Renal cortex interstitium (tissue), 11 donors: ENCODE data around the gene ACOT7. TPM values are rescaled to one million over a fixed set of nuclear protein-coding genes. Genes with fewer than 3 reads are reported as not detected.

ENCODE experiments used
- DNase-seq, 11 donors: peaks; one replicate each; pipeline ENCODE4 v3.0.0-alpha.2; 2013; ENCODE audit warnings: low read depth in 9 of 11, low spot score in 4 of 11; ENCODE audit errors: extremely low read depth in 1 of 11
- polyA plus RNA-seq, 3 donors: library from polyadenylated mRNA; unstranded; fragments of 120-200 nt; gene quantifications; one replicate each; pipeline ENCODE4 v1.2.1, GENCODE V29; 2013; ENCODE audit not compliant: insufficient read length in 3 of 3

The ACOT7 gene
- polyA plus RNA-seq, 3 donors = 24.7 to 36.6 (median 34.0) TPM

DNA sequence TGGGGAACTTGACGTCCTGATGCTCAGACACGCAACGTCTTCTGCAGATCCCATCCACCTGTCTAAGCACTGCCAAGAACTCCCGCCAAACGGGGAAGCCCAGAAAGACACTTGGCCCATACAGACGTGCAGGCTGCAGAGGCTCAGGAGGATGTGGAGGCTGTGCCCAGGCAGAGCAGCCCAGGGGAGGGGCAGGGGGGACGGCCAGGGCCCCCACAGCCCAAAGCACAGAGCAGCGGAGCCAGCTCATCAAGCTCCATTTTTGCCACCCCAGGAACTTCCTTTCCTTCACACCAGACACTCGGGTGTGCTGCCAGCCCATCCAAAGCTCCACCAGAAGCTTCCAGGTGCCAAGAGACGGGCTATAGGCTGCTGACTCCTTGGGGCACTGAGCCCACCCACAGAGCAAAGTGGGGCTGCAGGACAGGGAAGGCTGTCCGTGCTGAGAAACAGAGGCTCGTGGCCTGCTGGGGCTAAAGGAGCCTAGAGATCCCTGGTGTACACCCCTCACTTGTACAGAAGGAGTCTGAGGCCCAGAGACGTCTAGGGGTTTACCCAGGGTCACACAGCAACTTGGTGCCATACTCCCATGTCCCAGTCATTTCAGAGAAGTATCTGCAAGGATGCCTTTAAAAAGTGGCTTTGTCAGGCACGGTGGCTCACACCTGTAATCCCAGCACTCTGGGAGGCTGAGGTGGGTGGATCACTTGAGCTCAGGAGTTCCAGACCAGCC lies 59.1 kb downstream of the ACOT7 start:
- no peak for DNase-seq

DNA sequence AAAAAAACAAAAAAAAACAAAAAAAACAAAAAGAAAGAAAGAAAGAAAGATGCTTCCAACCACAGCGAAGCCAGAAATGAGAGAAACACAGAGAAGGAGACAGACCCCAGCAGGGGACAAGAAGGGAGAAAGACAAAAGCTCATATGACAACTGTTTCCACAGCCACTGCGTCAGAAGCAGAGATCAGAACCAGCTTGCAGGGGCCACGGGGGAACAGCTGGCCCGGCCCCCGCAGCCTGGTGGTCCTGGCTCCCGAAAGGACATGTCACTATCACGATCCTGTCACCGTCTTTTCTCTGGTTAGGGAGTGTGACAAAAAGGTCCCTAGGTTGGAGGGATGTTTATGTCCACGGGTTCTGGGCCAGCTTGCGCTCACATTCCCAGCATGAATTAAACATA lies 60.7 kb downstream of the ACOT7 start:
- DNase-seq = no peak

DNA sequence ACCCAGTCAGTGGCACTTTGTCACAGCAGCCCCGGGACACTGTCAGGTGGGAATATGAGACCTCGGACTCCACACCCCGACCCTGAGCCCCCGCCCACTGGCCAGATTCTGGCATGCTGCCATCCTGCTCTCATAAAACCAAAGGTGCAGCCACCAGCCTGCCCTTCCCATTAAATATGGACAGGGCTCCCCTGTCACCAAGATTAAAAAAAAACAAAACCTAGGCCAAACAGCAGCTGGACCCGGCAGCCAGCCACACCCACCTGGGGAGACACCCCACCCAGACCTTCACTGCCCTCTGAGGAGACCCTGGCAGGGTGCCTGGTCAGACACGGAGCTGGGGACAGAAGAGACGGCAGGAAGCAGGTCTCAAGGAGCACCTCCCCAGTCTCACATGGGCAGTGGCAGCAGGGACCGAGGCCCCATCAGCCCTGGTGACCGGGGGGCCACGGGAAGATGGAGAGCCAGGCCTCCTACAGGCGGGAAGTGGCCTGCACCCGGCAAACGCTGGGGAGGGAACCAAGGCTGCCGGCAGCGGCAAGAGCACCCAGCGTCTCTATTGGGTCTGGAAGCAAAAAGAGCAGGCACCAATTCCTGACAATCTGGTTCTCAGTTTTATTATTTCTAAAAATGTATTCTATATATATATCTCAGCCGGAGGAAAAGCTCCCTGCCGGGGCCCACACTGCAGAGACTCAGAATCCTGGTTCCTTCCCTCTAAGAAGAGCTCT lies 61.9 kb downstream of the ACOT7 start:
- no peak for DNase-seq

DNA sequence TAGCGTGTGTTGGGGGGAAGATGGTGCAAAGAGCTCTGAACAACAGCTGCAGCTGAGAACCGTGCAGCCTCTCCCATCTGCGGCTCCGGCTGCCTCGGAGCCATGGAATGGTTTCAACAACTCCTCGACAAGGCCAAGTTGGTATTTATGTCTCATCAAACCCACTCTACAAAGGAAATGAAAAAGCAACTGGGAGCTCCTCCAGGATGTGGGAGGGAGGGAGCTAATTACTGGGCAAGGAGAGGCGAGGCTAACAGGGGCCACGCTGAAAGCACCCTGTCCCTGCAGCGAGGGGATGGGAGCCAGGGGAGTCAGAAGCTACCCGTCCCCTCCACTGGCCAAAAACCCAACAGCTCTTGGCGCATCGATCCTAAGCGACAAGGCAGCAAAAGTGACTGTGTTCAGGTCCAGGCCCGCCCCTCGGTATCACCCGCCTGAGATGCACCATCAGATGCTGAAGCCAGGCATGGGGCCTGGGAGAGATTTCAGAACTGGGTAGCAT lies 63.1 kb downstream of the ACOT7 start:
- no peak for DNase-seq

DNA sequence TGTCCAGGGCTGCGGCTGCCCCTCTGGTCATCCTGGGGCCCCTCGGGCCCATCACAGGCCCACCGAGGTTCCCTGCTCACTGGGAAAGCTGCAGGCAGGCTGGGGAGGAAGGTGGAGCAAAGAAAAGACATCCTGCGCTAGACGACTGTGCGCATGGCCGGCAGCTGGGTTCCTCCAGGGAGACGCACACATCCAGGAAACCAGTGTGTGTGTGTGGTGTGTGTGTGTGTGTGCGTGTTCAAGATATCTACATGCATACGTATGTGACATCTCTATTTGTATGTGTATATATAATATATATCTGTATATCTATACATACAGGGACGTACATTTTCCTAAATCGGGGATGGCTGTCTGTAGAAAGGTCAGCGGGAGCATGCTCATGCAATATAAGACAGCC lies 63.7 kb downstream of the ACOT7 start:
- DNase-seq = peak in 1 of 11 donors; percentile 48

DNA sequence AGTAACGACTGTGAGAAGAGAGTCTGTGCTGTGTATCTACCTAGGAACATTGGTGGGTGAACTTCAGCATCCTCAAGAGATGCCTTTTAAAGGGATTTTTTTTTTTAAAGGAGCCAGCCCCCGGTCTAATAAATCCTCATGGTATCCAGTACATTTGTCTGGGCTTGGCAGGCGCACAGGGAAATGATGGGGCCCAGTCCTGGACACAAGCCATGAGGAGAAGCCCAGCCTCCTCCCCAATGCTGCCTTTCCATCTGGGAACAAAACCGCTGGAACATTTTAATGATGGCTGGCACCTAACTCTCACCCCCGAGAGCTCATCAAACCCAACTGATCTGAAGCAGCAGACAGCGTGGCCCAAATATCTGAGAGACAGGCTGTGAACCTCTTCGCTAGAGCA lies 64.2 kb downstream of the ACOT7 start:
- DNase-seq = no peak

DNA sequence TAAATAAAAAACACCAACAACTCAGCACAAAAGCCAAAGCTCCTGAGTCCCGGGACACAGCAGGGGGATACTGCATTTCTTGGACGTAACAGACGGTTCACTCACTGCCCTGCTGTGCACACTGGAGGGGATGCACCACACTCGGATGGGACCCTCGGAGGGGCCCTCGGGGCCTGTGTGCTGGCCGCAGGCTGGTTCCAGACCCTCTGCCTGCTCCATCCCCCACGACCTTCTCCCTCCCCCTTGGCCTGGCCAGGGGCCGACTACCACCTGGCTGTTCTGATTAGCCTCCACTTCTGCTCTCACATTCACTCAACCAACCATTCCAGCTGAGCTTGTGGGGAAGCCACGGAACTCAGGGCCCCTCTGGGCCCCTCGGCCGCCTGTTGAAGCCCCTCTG lies 64.9 kb downstream of the ACOT7 start:
- DNase-seq = no peak

DNA sequence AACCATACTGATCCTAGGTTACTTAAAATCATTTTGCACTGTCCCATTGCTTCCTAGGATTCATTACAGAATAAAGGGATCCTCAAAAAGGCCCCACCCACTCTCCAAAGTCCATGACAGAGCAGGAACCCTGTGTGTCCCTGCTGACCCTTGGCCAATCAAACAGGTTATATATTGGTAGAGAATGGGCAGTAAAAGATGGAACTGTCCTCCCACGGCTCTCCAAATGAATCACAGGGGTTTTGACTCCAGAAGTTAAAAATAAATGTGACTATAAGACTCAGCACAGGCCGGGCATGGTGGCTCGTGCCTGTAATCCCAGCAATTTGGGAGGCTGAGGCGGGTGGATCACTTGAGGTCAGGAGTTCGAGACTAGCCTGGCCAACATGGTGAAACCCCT lies 65.5 kb downstream of the ACOT7 start:
- no peak for DNase-seq

DNA sequence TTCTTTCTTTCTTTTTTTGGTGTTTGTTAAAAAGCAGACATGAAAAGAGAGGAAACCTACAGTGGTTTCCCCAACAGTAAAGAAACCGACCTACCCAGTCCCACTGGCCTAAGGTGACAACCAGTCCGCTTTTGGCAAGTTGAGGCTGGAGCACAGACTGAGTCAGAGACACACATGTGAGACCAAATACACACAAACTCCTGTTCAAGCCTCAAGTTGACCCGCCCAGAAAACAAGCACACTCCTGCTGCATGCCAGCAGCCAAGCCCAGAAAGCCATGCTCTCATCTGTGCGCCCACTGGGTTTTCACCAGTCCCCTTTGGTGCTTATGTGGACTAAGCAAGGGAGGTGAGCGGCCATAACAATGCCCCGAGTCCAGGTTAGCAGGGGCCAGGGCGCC lies 68.1 kb downstream of the ACOT7 start:
- no peak for DNase-seq

DNA sequence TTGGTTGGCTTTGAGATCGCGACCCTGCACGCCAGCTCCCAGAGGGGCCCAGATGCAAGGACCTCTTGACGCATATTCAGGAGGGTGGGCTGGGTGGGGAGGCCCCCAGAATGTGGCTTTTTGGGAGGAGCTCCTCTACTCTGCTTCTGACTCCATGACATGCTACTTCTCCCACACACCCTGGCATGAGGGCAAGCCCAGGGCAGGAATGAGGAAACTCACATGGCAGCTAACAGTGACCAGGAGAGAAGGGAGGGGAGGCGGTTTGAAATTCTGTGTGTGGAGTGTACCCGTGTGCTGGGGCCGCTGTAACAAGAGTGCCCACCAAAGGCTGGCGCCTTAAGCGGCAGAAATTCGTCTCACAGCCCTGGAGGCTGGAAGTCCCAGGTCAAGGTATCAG lies 71.4 kb downstream of the ACOT7 start:
- no peak for DNase-seq

DNA sequence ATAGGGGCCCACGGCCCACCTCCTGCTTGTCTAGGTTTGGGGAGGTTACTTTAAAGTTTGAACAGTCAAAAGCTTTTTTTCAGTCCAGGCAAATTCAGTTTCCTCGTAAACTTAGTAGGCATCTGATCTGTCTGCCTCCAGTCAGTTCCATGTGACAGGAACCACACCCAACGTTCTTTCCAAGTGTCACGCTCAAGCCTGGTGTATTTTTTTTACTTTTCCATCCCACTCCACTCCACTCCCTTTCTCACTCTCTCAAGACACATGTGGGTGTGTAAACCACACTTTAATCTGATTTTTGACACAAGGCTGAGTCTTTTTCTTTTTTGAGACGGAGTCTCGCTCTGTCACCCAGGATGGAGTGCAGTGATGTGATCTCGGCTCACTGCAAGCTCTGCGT lies 72.4 kb downstream of the ACOT7 start:
- no peak for DNase-seq

DNA sequence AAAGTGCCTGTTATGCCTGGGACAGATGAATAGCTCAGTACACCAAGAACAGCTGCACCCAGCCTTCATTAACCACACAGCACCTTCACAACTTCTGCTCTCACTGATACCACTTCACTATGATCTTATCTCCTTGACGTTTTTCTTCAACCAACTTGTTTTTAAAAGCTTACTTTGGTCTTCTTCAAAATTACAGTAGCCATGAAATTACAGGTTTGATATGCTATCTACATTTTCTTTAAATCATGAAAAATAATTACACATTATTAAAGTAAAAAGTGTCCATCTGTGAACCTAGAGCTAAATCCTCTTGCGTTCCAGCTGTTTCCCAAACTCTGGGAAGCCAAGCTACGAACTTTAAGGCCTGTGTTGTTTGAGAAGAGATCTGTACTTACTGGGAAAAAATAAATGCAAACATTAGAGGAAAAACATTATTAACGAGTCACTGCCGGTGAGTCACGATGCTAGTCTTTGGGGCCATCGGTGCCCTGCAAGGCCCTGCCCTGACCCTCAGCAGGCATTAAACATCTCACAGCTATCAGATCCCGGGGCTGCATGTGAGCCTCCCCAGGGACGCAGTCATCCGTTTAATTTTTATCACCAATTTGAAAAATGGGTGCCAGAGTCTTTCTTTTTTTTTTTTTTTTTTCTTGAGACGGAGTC lies 76.3 kb downstream of the ACOT7 start:
- DNase-seq = no peak

DNA sequence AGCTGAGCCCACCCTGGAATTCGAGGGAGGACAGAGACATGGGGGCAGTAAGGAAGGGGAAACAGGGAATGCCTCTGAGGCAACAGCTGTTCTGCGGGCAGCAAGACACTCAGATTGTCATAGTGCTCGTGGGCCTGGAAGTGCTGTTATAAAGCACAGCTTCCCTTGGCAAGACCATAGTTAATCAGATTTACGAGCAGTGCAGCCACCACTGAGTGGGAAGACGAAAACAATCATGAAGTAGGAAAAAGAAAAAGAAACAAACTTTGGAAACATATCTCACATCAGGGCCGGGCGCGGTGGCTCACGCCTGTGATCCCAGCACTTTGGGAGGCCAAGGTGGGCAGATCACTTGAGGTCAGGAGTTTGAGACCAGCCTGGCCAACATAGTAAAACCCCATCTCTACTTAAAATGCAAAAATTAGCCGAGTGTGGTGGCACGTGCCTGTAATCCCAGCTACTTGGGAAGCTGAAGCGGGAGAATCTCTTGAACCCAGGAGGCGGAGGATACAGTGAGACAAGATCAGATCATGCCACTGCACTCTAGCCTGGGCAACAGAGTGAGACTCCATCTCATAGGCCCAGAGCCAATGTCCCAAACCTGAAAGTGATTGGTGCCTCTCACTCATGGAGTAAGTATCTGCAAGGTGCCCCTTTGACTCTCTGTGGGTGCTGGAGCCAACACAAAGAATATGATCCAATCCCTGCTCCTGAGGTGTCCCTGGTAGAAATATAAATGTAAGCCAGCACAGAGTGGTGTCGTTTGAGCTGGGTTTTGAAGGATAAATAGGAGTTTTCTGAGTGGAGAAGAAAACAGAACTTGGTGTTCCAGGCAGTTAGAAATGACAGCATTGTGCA lies 77.1 kb downstream of the ACOT7 start:
- DNase-seq = peak in 2 of 11 donors; percentile 11 to 42

DNA sequence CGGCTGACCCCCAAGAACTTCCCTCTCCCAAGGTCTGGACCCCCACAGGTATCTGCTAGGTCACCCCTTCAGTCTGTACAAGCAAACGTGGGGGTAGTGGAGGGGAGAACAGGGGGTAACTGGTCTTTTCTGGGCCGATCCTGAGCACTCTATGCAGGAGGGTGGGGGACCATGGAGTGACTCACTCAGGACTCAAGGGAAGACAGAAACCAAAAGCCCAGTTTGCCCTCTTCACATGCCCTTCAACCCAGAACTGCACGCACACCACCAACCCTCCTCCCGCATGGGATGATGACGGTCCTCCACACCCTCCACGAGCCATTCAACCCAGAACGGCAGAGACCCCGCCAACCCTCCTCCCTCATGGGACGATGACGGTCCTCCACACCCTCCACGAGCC lies 79.1 kb downstream of the ACOT7 start:
- DNase-seq = no peak

DNA sequence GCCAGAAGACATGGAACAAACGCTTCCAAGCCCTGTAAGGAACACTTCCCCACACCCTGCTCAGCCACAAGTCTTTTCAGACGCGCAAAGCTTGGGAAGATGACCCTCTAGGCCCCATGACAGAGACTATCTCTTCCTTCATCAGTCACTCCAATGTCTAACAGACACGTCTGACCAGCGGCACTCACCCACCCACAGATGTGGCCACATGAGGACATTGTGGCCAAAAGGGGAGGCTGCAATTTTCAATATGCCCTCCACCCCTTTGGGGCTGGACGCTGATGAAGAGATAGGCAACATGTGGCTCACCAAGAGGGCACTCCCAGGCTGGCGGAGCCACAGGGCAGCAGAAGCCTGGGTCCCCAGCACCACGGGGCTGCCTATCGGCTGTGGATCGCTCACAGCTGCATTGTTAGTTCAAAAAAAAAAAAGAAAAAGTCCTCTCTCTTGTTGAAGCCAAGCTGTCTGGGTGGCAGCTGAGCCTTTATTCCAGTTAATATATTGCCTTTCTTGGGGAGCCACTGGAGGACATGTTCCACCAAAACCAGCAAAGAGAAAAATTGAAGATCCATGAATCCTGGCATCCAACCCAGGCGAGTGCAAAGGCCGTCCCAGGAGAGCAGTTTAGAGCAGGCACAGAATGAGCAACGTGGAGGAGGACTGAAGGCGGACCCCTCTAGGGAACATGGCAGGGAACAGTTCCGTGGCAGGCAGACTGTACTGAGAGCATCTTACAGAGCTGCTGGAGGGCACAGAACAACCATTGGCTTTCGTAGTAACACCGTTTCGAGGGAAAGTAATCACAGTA lies 80.0 kb downstream of the ACOT7 start:
- no peak for DNase-seq

DNA sequence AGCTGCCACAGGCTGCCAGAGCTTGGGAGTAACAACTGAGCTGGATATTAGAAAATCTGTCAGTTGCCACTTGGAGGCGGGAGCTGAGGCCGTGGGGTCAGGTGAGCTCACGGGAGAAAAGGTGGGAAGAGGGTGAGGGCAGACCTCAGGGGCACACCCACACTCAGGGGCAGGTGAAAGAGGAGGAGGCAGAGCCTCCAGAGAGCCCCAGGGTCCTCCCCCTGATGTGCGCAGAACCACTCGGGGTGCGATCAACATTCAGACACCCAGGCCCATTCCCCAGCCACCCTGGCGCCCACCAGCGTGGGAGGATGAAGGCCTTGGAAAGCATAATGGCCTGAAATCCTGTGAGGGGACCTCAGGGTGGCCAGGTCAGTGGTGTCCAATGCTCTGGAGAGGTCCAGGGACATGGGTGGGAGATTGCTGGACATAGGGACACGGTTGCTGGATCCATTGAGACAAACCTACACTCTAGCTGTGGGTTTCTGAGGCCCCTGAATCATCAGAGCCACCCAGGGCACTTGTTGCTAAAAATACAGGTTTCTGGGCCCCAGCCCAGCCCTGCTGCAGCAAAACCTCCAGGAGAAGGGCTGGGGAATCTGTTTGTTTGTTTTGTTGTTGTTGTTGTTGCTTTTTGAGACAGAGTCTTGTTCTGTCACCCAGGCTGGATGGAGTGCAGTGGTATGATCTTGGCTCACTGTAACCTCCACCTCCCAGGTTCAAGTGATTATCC lies 83.3 kb downstream of the ACOT7 start:
- no peak for DNase-seq

DNA sequence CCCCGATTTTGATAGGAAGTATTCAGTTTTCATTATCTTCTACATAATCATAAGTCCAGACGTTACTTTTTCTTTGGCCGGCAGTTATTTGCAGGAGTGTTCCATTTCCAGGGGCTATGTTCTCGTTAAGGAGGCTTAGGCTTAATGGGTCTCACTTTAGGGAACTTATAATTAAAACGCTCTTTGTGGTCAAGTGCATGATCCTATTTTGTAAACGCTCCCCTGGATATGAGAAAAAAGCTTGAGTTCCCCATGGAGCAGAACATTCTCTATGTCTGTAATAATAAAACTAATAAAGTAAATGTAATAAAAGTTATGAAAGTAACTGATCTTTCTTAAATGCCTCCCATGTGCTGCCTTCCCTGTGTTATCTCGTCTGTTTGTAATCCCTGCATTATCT lies 84.0 kb downstream of the ACOT7 start:
- no peak for DNase-seq

DNA sequence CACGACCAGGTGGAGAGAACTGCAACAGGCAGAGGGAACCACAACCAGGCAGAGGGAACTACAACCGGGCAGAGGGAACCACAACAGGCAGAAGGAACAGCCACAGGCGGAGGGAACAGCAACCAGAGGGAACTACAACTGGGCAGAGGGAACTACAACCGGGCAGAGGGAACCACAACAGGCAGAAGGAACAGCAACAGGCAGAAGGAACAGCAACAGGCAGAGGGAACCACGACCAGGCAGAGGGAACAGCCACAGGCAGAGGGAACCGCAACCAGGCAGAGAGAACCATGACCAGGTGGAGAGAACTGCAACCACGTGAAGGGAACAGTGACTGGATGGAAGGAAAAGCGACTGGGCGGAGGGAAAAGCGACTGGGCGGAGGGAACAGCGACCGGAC lies 85.1 kb downstream of the ACOT7 start:
- DNase-seq = no peak
